ENCODE data around the gene SERPING1. TPM values are rescaled to one million over a fixed set of nuclear protein-coding genes. Genes with fewer than 3 reads are reported as not detected.
A peak's percentile ranks its signal among the peaks of the same experiment; 100 is the strongest.

The SERPING1 gene
- total RNA-seq, 6 experiments from 2014 or later, result 0.11 to 0.51 (median 0.25) TPM; not detected in 1

DNA sequence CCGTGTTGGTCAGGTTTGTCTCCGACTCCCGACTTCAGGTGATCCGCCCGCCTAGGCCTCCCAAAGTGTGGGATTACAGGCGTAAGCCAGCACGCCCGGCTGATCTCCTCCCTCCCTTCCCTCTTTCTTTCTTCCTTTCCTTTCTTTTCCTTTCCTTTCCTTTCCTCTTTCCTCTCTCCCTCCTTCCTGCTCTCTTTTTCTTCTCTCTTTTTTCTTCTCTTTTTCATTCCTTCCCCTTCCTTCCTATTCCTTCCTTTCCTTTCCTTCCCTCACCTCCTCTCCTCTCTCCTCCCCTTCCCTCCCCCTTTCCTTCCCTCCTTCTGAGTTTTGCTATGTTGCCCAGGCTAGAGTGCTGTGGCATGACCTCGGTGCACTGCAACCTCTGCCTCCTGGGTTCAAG, 66.5 kb downstream of the SERPING1 start:
- H3K4me3 Mint-ChIP-seq, result no peak overlapping the region
- peaks cover 8% of the 10 kb centered on the region for H3K4me1 Mint-ChIP-seq (ENCODE audit: low read depth)
- H3K36me3 Mint-ChIP-seq (ENCODE audit: low read depth), result peaks cover 9% of the 10 kb centered on the region
- DNase-seq, result no peak
- no peak overlapping the region for H3K27ac Mint-ChIP-seq
- H3K27me3 Mint-ChIP-seq (ENCODE audit: insufficient read depth), result peaks cover 3% of the 10 kb centered on the region
- H3K9me3 Mint-ChIP-seq, result no peaks in the 10 kb centered on the region
- TF ChIP-seq, protein P1, sequence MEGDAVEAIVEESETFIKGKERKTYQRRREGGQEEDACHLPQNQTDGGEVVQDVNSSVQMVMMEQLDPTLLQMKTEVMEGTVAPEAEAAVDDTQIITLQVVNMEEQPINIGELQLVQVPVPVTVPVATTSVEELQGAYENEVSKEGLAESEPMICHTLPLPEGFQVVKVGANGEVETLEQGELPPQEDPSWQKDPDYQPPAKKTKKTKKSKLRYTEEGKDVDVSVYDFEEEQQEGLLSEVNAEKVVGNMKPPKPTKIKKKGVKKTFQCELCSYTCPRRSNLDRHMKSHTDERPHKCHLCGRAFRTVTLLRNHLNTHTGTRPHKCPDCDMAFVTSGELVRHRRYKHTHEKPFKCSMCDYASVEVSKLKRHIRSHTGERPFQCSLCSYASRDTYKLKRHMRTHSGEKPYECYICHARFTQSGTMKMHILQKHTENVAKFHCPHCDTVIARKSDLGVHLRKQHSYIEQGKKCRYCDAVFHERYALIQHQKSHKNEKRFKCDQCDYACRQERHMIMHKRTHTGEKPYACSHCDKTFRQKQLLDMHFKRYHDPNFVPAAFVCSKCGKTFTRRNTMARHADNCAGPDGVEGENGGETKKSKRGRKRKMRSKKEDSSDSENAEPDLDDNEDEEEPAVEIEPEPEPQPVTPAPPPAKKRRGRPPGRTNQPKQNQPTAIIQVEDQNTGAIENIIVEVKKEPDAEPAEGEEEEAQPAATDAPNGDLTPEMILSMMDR (IDR thresholded peaks at IDR 0.05), result no peak

Small RNAs within 50 kb of the gene (microRNA-seq; reads per million reads assigned to microRNA genes)
- gene MIR130A, result 6,584 reads per million, percentile 91 among the genes with 10 or more reads in this experiment

Other genes starting within 250 kb of the SERPING1 start
- gene PRG3, start 216.5 kb upstream of the SERPING1 start, total RNA-seq (2021; fragmentation: NEBNext Ultra II Directional; extraction: Animal tissue kit (Norgen Biotek cat#: 25700)), result not detected
- gene PRG2, start 207.0 kb upstream of the SERPING1 start, total RNA-seq (2021; fragmentation: NEBNext Ultra II Directional; extraction: Animal tissue kit (Norgen Biotek cat#: 25700)), result not detected
- gene SLC43A3, start 170.6 kb upstream of the SERPING1 start, total RNA-seq (2021; fragmentation: NEBNext Ultra II Directional; extraction: Animal tissue kit (Norgen Biotek cat#: 25700)), result 10 to 100 TPM in 4 of 6 experiments, 1 to 10 TPM in 2; 2.1 to 18.7 (median 15.8) TPM
- gene RTN4RL2, start 137.2 kb upstream of the SERPING1 start, total RNA-seq (2021; fragmentation: NEBNext Ultra II Directional; extraction: Animal tissue kit (Norgen Biotek cat#: 25700)), result under 1 TPM; 0.09 to 0.66 (median 0.35) TPM
- gene SLC43A1, start 82.0 kb upstream of the SERPING1 start, total RNA-seq (2021; fragmentation: NEBNext Ultra II Directional; extraction: Animal tissue kit (Norgen Biotek cat#: 25700)), result 1 to 10 TPM; 3.1 to 4.7 (median 4.3) TPM
- 10 to 100 TPM; 43.6 to 72.9 (median 58.4) TPM for gene TIMM10, start 66.9 kb upstream of the SERPING1 start, total RNA-seq (2021; fragmentation: NEBNext Ultra II Directional; extraction: Animal tissue kit (Norgen Biotek cat#: 25700))
- not detected for gene SMTNL1, start 60.1 kb upstream of the SERPING1 start, total RNA-seq (2021; fragmentation: NEBNext Ultra II Directional; extraction: Animal tissue kit (Norgen Biotek cat#: 25700))
- gene UBE2L6, start 30.0 kb upstream of the SERPING1 start, total RNA-seq (2021; fragmentation: NEBNext Ultra II Directional; extraction: Animal tissue kit (Norgen Biotek cat#: 25700)), result 10 to 100 TPM; 34.1 to 46.5 (median 43.3) TPM
- gene YPEL4, start 52.2 kb downstream of the SERPING1 start, total RNA-seq (2021; fragmentation: NEBNext Ultra II Directional; extraction: Animal tissue kit (Norgen Biotek cat#: 25700)), result under 1 TPM in 5 of 6 experiments, not detected in 1; 0.14 to 0.48 (median 0.28) TPM
- gene CLP1, start 60.1 kb downstream of the SERPING1 start, total RNA-seq (2021; fragmentation: NEBNext Ultra II Directional; extraction: Animal tissue kit (Norgen Biotek cat#: 25700)), result 10 to 100 TPM; 13.0 to 17.1 (median 15.6) TPM
- 10 to 100 TPM; 67.5 to 82.1 (median 74.1) TPM for gene ZDHHC5, start 70.4 kb downstream of the SERPING1 start, total RNA-seq (2021; fragmentation: NEBNext Ultra II Directional; extraction: Animal tissue kit (Norgen Biotek cat#: 25700))
- gene MED19, start 114.5 kb downstream of the SERPING1 start, total RNA-seq (2021; fragmentation: NEBNext Ultra II Directional; extraction: Animal tissue kit (Norgen Biotek cat#: 25700)), result 10 to 100 TPM; 19.1 to 22.4 (median 21.8) TPM
- gene TMX2, start 114.9 kb downstream of the SERPING1 start, total RNA-seq (2021; fragmentation: NEBNext Ultra II Directional; extraction: Animal tissue kit (Norgen Biotek cat#: 25700)), result 100 to 1,000 TPM in 2 of 6 experiments, 10 to 100 TPM in 4; 89.9 to 113 (median 97.2) TPM
- 100 to 1,000 TPM; 128 to 186 (median 140) TPM for gene SELENOH, start 143.8 kb downstream of the SERPING1 start, total RNA-seq (2021; fragmentation: NEBNext Ultra II Directional; extraction: Animal tissue kit (Norgen Biotek cat#: 25700))
- not detected for gene BTBD18, start 154.1 kb downstream of the SERPING1 start, total RNA-seq (2021; fragmentation: NEBNext Ultra II Directional; extraction: Animal tissue kit (Norgen Biotek cat#: 25700))
- gene CTNND1, start 164.1 kb downstream of the SERPING1 start, total RNA-seq (2021; fragmentation: NEBNext Ultra II Directional; extraction: Animal tissue kit (Norgen Biotek cat#: 25700)), result 100 to 1,000 TPM; 131 to 153 (median 147) TPM